ENCODE data around the gene NUDT7. TPM values are rescaled to one million over a fixed set of nuclear protein-coding genes. Genes with fewer than 3 reads are reported as not detected.

Gene NUDT7
- total and polyA plus RNA-seq, 2 experiments from 2014 or later, result 5.6 to 14.3 TPM

DNA sequence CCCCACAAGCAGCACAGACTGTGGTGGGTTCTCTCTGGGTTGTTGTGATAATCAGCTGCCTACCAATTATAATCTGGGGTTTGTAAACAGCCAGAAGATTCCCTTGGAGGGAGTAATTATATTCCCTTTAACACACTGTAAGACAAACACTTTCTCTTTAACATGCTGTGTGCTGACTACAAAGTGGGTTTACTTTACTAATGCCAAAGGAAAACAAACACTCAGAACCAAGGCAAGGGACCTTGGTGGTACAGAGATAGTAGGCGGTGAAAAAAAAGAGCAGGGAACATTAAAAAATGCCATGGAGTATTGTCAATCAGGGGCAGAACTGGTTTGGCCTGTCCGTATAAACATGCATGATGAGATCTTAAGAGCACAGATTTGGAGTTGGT is 63.1 kb downstream of the NUDT7 start (continued):
- TF ChIP-seq, protein P1, sequence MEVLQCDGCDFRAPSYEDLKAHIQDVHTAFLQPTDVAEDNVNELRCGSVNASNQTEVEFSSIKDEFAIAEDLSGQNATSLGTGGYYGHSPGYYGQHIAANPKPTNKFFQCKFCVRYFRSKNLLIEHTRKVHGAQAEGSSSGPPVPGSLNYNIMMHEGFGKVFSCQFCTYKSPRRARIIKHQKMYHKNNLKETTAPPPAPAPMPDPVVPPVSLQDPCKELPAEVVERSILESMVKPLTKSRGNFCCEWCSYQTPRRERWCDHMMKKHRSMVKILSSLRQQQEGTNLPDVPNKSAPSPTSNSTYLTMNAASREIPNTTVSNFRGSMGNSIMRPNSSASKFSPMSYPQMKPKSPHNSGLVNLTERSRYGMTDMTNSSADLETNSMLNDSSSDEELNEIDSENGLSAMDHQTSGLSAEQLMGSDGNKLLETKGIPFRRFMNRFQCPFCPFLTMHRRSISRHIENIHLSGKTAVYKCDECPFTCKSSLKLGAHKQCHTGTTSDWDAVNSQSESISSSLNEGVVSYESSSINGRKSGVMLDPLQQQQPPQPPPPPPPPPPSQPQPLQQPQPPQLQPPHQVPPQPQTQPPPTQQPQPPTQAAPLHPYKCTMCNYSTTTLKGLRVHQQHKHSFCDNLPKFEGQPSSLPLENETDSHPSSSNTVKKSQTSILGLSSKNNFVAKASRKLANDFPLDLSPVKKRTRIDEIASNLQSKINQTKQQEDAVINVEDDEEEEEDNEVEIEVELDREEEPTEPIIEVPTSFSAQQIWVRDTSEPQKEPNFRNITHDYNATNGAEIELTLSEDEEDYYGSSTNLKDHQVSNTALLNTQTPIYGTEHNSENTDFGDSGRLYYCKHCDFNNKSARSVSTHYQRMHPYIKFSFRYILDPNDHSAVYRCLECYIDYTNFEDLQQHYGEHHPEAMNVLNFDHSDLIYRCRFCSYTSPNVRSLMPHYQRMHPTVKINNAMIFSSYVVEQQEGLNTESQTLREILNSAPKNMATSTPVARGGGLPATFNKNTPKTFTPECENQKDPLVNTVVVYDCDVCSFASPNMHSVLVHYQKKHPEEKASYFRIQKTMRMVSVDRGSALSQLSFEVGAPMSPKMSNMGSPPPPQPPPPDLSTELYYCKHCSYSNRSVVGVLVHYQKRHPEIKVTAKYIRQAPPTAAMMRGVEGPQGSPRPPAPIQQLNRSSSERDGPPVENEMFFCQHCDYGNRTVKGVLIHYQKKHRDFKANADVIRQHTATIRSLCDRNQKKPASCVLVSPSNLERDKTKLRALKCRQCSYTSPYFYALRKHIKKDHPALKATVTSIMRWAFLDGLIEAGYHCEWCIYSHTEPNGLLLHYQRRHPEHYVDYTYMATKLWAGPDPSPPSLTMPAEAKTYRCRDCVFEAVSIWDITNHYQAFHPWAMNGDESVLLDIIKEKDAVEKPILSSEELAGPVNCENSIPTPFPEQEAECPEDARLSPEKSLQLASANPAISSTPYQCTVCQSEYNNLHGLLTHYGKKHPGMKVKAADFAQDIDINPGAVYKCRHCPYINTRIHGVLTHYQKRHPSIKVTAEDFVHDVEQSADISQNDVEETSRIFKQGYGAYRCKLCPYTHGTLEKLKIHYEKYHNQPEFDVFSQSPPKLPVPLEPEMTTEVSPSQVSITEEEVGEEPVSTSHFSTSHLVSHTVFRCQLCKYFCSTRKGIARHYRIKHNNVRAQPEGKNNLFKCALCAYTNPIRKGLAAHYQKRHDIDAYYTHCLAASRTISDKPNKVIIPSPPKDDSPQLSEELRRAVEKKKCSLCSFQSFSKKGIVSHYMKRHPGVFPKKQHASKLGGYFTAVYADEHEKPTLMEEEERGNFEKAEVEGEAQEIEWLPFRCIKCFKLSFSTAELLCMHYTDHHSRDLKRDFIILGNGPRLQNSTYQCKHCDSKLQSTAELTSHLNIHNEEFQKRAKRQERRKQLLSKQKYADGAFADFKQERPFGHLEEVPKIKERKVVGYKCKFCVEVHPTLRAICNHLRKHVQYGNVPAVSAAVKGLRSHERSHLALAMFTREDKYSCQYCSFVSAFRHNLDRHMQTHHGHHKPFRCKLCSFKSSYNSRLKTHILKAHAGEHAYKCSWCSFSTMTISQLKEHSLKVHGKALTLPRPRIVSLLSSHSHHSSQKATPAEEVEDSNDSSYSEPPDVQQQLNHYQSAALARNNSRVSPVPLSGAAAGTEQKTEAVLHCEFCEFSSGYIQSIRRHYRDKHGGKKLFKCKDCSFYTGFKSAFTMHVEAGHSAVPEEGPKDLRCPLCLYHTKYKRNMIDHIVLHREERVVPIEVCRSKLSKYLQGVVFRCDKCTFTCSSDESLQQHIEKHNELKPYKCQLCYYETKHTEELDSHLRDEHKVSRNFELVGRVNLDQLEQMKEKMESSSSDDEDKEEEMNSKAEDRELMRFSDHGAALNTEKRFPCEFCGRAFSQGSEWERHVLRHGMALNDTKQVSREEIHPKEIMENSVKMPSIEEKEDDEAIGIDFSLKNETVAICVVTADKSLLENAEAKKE (CRISPR knock-in tag; IDR thresholded peaks at IDR 0.05), result no peak
- no peak for TF ChIP-seq ZNF331 (CRISPR knock-in tag; IDR thresholded peaks at IDR 0.05; ENCODE audit: low read depth)
- TF ChIP-seq EZH2phosphoT487 (IDR thresholded peaks at IDR 0.05; ENCODE audit: unreplicated experiment), result no peak
- TF ChIP-seq CREB1 (CRISPR knock-in tag; IDR thresholded peaks at IDR 0.05; ENCODE audit: low read depth), result no peak

DNA sequence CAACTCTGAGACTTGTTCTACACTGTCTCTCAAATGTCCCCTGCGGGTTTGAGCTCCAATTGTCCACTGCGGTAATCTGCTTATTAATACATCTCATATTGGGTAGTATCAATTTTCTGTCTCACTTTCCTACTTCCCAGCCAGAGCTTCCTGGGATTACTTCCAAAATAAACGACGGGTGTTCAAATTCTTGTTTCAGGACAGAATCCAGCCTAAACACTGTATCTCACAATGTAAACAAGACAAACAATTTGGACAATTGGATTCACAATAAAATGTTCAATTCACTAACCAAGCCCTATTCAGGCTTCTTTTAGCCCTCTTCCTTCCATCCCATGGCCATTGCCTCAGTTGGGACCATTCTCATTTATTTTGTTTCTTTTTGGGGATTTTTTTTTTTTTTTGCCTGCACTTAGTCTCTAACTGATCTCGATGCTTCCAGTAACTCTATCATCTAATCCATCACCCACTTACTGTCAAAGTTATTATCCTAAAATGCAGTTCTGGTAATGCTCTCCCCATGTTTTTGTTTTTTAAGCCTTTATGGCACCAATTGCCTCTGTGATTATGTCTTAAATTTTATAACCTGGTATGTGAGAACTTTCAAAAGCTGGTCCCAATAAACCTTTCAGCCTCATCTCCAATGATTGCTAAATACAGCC is 64.0 kb downstream of the NUDT7 start:
- no peak for ATAC-seq
- Histone ChIP-seq H3K9me2 (ENCODE audit: insufficient read depth) (no peaks in the 10 kb centered on the region), H3K4me2 (no peak overlapping the region), H3K4me3 (no peak overlapping the region), H2AFZ (no peak overlapping the region), H4K20me1 (replicated peaks; ENCODE audit: insufficient read depth) (peaks cover 7% of the 10 kb centered on the region), H3K4me1 (ENCODE audit: insufficient read depth) (peaks cover 14% of the 10 kb centered on the region), H3K27ac (ENCODE audit: low read depth) (no peak overlapping the region), H3K79me2 (replicated peaks; ENCODE audit: insufficient read depth) (peaks cover 13% of the 10 kb centered on the region), H3K36me3 (ENCODE audit: insufficient read depth) (no peaks in the 10 kb centered on the region), H3K27me3 (ENCODE audit: insufficient read depth) (peaks cover 41% of the 10 kb centered on the region), H3F3A (replicated peaks; ENCODE audit: low read depth) (no peaks in the 10 kb centered on the region)
- Mint-ChIP-seq H3K27me3 (ENCODE audit: insufficient read depth, low read depth, poor library complexity) (peaks cover 24% of the 10 kb centered on the region), H3K27ac (no peak overlapping the region), H3K4me3 (no peak overlapping the region), H3K9me3 (peaks cover 8% of the 10 kb centered on the region; the same call in 1 of the 3 replicates), H3K4me1 (peaks cover 19% of the 10 kb centered on the region), H3K36me3 (ENCODE audit: low read depth) (peaks cover 6% of the 10 kb centered on the region; the same call in 1 of the 3 replicates)
- DNase-seq (ENCODE audit: low spot score), result no peak
- TF ChIP-seq, protein P1 (CRISPR knock-in tag; IDR thresholded peaks at IDR 0.05), result no peak
- TF ChIP-seq JUNB (IDR thresholded peaks at IDR 0.05; ENCODE audit: unreplicated experiment), result no peak
- TF ChIP-seq EZH2phosphoT487 (IDR thresholded peaks at IDR 0.05; ENCODE audit: unreplicated experiment), result no peak
- TF ChIP-seq CREB1 (CRISPR knock-in tag; IDR thresholded peaks at IDR 0.05; ENCODE audit: low read depth), result no peak
- TF ChIP-seq, protein P2, sequence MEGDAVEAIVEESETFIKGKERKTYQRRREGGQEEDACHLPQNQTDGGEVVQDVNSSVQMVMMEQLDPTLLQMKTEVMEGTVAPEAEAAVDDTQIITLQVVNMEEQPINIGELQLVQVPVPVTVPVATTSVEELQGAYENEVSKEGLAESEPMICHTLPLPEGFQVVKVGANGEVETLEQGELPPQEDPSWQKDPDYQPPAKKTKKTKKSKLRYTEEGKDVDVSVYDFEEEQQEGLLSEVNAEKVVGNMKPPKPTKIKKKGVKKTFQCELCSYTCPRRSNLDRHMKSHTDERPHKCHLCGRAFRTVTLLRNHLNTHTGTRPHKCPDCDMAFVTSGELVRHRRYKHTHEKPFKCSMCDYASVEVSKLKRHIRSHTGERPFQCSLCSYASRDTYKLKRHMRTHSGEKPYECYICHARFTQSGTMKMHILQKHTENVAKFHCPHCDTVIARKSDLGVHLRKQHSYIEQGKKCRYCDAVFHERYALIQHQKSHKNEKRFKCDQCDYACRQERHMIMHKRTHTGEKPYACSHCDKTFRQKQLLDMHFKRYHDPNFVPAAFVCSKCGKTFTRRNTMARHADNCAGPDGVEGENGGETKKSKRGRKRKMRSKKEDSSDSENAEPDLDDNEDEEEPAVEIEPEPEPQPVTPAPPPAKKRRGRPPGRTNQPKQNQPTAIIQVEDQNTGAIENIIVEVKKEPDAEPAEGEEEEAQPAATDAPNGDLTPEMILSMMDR (conservative IDR thresholded peaks at IDR 0.05; ENCODE audit: low read depth in 2 of 2), result no peak
